Esophagus muscularis mucosa (tissue), 3 donors: Measurements from ENCODE around the gene JUND.

Experiments used
- CTCF ChIP-seq, 3 experiments: fragments of 200-600 bp in 2 of 3; fragments of 450-650 bp in 1 of 3; sonication (generic) in 2 of 3; IDR thresholded peaks; one replicate each; pipeline ENCODE4 v1.5.1; 2017 to 2019; ENCODE audit warnings: antibody characterized with exemption in 3 of 3, mild to moderate bottlenecking in 2 of 3, moderate library complexity in 1 of 3
- POLR2AphosphoS5 ChIP-seq, 2 donors: sonication (generic); formaldehyde crosslinking; IDR thresholded peaks; one replicate each; pipeline ENCODE4 v1.6.1; 2017; ENCODE audit warnings: antibody characterized with exemption in 2 of 2

DNA sequence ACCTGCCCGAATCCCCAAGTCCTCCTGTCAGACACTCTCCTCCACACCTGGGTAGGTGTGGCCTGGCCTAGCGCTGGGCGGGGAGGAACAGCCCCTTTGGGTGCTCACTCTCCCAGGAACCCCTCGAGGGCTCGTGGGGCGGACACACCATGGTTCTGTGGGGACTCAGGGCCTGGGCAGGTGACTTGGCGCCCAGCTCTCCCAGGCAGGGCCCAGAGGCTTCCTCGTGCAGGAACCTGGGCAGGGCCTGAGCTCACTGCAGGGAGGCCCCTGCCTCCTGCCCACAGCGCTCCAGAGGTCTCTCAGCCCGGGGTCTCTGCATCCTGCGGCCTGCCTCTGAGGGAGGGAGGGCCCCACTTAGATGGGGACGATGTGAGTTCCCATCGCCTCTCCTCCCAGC is 29.5 kb upstream of the JUND start:
- TF ChIP-seq CTCF (IDR thresholded peaks at IDR 0.05), result no peak
- no peak for TF ChIP-seq POLR2AphosphoS5 (IDR thresholded peaks at IDR 0.05)
